K562 (cell line): ENCODE measurements around the gene WRAP53. TPM values are rescaled to one million over a fixed set of nuclear protein-coding genes. Genes with fewer than 3 reads are reported as not detected.

Experiments
- CHAMP1 ChIP-seq: fragments of 450-650 bp; IDR thresholded peaks from 2 replicates; pipeline ENCODE4 v1.6.1; 2016; ENCODE audit warnings: mild to moderate bottlenecking
- GTF2A2 ChIP-seq: IDR thresholded peaks from 2 replicates; pipeline ENCODE4 v1.6.1; 2016; ENCODE audit warnings: mild to moderate bottlenecking, missing genetic modification characterization, missing compliant biosample characterization
- MCM5 ChIP-seq: fragments of 450-650 bp; IDR thresholded peaks from 2 replicates; pipeline ENCODE4 v1.6.1; 2016; ENCODE audit warnings: low read depth
- MNT ChIP-seq, 2 experiments: fragments of 450-650 bp; conservative IDR thresholded peaks; 2 replicates each; pipeline ENCODE4 v1.6.1; 2017; ENCODE audit warnings: mild to moderate bottlenecking in 2 of 2, moderate library complexity in 2 of 2
- NFIC ChIP-seq: fragments of 450-650 bp; IDR thresholded peaks from 2 replicates; pipeline ENCODE4 v1.6.1; 2017; ENCODE audit warnings: mild to moderate bottlenecking, inconsistent platforms
- PCBP1 ChIP-seq: fragments of 200-400 bp; formaldehyde crosslinking; IDR thresholded peaks from 2 replicates; pipeline ENCODE4 v1.6.1; 2018; ENCODE audit warnings: mild to moderate bottlenecking, low read depth, low read length; ENCODE audit not compliant: poor library complexity, severe bottlenecking
- POLR2B ChIP-seq: fragments of 450-650 bp; IDR thresholded peaks from 2 replicates; pipeline ENCODE4 v1.6.1; 2018; ENCODE audit warnings: low read depth; ENCODE audit not compliant: partially characterized antibody
- POLR3A ChIP-seq: IDR thresholded peaks from 2 replicates; pipeline ENCODE4 v1.6.1; 2011; ENCODE audit warnings: borderline replicate concordance, mild to moderate bottlenecking, moderate library complexity; ENCODE audit not compliant: insufficient read length, insufficient read depth; ENCODE audit errors: extremely low read depth
- RBM17 ChIP-seq: fragments of 200-400 bp; formaldehyde crosslinking; IDR thresholded peaks from 2 replicates; pipeline ENCODE4 v1.6.1; 2017; ENCODE audit warnings: low read depth, mild to moderate bottlenecking, low read length, borderline replicate concordance
- SMAD3 ChIP-seq: fragments of 450-650 bp; formaldehyde crosslinking; conservative IDR thresholded peaks from 2 replicates; pipeline ENCODE4 v1.4.0; 2020; ENCODE audit warnings: mild to moderate bottlenecking
- SREBF2 ChIP-seq: sonication (generic); formaldehyde crosslinking; IDR thresholded peaks from 2 replicates; pipeline ENCODE4 v1.4.0; 2020; ENCODE audit warnings: mild to moderate bottlenecking, missing genetic modification reagents
- THRB ChIP-seq: fragments of 450-650 bp; formaldehyde crosslinking; conservative IDR thresholded peaks from 2 replicates; pipeline ENCODE4 v1.4.0; 2022; ENCODE audit warnings: mild to moderate bottlenecking, missing genetic modification characterization
- TSC22D4 ChIP-seq: fragments of 450-650 bp; IDR thresholded peaks from 2 replicates; pipeline ENCODE4 v1.6.1; 2016; ENCODE audit warnings: missing genetic modification characterization, missing biosample characterization, control low read depth
- ZNF274 ChIP-seq: IDR thresholded peaks from 2 replicates; pipeline ENCODE4 v1.6.1; 2011; ENCODE audit warnings: low read depth, mild to moderate bottlenecking, low read length, moderate library complexity, borderline replicate concordance
- ZNF561 ChIP-seq: fragments of 450-650 bp; formaldehyde crosslinking; conservative IDR thresholded peaks from 2 replicates; pipeline ENCODE4 v1.4.0; 2020; ENCODE audit warnings: mild to moderate bottlenecking, moderate library complexity
- ZNF830 ChIP-seq: fragments of 250-450 bp; sonication (Bioruptor Pico); IDR thresholded peaks from 2 replicates; pipeline ENCODE4 v1.5.0; 2021; ENCODE audit warnings: mild to moderate bottlenecking
- polyA plus RNA-seq, 8 experiments: library from polyadenylated mRNA; depleted of rRNA in 4 of 8; stranded (reverse) in 5 of 8; unstranded in 3 of 8; fragments of >200 nt; fragmentation: Nextera tagmentation in 2 of 8; fragmentation: Illumina TruSeq in 1 of 8; extraction: Ambion mirVana in 2 of 8; extraction: Trizol in 1 of 8; gene quantifications; 2 replicates each; pipeline versions ENCODE4 v1.2.1 to v1.2.3, GENCODE V29; 2011 to 2014; ENCODE audit warnings: inconsistent platforms in 1 of 8, missing spikeins in 1 of 8
- total RNA-seq, 7 experiments: library from RNA; depleted of rRNA in 6 of 7; stranded (reverse); fragments of >200 nt in 6 of 7; fragmentation: Illumina TruSeq in 2 of 7; extraction: Trizol in 2 of 7; gene quantifications; 2 replicates each; pipeline versions ENCODE4 v1.2.1 to v1.2.3, GENCODE V29; 2011 to 2021; ENCODE audit warnings: low replicate concordance in 1 of 7
- TF ChIP-seq, protein P1 (sequence below): sonication (generic); IDR thresholded peaks from 2 replicates; pipeline ENCODE4 v1.6.1; 2016
- TF ChIP-seq, protein P2 (sequence below): IDR thresholded peaks from 2 replicates; pipeline ENCODE4 v1.6.1; 2012; ENCODE audit warnings: low read depth, low read length, improper control_type of control experiment, borderline replicate concordance
- TF ChIP-seq, protein P3 (sequence below): sonication (generic); formaldehyde crosslinking; IDR thresholded peaks from 2 replicates; pipeline ENCODE4 v1.8.0; 2022; ENCODE audit warnings: mild to moderate bottlenecking, missing genetic modification reagents

The WRAP53 gene
- total and polyA plus RNA-seq, 9 of the 15 experiments (the other 6 are each of a cell fraction or from before 2014, with no cell fraction given) = 0.72 to 18.2 (median 13.4) TPM

DNA sequence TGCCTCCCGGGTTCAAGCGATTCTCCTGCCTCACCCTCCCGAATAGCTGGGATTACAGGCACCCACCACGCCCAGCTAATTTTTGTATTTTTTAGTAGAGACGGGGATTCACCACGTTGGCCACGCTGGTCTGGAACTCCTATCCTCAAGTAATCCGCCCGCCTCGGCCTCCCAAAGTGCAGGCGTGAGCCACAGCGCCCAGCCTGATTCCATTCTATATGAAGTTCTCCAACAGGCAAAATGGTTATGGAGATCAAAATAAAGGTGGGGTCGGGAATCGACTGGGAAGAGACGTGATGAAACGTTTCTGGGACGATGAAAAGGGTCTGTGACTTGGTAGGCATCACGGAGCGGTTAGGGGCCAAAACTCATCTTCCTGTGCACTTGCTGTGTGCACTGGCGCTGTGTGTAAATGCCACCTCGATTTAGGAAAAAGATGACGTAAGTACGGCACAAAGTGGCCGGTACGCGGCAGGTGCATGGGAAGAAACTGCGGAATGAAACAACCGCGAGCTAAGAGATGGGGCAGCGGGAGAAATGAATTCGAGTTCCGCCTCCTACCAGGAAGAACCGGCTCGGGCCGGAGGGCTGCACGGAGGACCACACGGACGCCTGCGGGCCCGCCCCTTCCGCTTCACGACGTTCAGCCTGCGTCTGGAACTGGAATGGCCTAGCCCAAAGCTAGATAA is 2.6 kb upstream of the WRAP53 start (continued):
- no peak for TF ChIP-seq MNT (conservative IDR thresholded peaks at IDR 0.05)
- no peak for TF ChIP-seq TSC22D4 (tag)
- TF ChIP-seq, protein P1, sequence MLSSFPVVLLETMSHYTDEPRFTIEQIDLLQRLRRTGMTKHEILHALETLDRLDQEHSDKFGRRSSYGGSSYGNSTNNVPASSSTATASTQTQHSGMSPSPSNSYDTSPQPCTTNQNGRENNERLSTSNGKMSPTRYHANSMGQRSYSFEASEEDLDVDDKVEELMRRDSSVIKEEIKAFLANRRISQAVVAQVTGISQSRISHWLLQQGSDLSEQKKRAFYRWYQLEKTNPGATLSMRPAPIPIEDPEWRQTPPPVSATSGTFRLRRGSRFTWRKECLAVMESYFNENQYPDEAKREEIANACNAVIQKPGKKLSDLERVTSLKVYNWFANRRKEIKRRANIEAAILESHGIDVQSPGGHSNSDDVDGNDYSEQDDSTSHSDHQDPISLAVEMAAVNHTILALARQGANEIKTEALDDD = no peak
- TF ChIP-seq ZNF274 = no peak
- no peak for TF ChIP-seq RBM17
- TF ChIP-seq CHAMP1 = no peak
- peak; percentile 39; the same call in 1 of the 2 replicates for TF ChIP-seq NFIC
- no peak for TF ChIP-seq SREBF2 (CRISPR knock-in tag)
- no peak for TF ChIP-seq ZNF830 (CRISPR knock-in tag)
- TF ChIP-seq, protein P2, sequence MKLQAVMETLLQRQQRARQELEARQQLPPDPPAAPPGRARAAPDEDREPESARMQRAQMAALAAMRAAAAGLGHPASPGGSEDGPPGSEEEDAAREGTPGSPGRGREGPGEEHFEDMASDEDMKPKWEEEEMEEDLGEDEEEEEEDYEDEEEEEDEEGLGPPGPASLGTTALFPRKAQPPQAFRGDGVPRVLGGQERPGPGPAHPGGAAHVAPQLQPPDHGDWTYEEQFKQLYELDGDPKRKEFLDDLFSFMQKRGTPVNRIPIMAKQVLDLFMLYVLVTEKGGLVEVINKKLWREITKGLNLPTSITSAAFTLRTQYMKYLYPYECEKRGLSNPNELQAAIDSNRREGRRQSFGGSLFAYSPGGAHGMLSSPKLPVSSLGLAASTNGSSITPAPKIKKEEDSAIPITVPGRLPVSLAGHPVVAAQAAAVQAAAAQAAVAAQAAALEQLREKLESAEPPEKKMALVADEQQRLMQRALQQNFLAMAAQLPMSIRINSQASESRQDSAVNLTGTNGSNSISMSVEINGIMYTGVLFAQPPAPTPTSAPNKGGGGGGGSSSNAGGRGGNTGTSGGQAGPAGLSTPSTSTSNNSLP = no peak
- TF ChIP-seq, protein P3, sequence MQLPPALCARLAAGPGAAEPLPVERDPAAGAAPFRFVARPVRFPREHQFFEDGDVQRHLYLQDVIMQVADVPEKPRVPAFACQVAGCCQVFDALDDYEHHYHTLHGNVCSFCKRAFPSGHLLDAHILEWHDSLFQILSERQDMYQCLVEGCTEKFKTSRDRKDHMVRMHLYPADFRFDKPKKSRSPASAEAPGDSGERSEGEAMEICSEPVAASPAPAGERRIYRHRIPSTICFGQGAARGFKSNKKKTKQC (CRISPR knock-in tag) = peak; percentile 93; the same call in 1 of the 2 replicates
- no peak for TF ChIP-seq GTF2A2 (tag)
- TF ChIP-seq MCM5 = no peak
- no peak for TF ChIP-seq ZNF561 (CRISPR knock-in tag)
- no peak for TF ChIP-seq POLR3A
- no peak for TF ChIP-seq SMAD3
- peak; percentile 67 for TF ChIP-seq POLR2B
- no peak for TF ChIP-seq THRB
- TF ChIP-seq PCBP1 = no peak
